ENCODE measurements around the gene MRPL36.

GRCh38 chr5:1762883-1763547 lies 36.6 kb downstream of the MRPL36 start:
- no peak for TF ChIP-seq POLR2AphosphoS5 (IDR thresholded peaks at IDR 0.05; ENCODE audit: low read depth)
- TF ChIP-seq NANOG (IDR thresholded peaks at IDR 0.05; ENCODE audit: borderline replicate concordance), result no peak
- TF ChIP-seq CTCF (conservative IDR thresholded peaks at IDR 0.05; ENCODE audit: low read depth in 2 of 2), result no peak
- TF ChIP-seq REST (IDR thresholded peaks at IDR 0.05; ENCODE audit: unreplicated experiment), result no peak

All from GM23338 (cell line).